DMS114 treated with DMSO at 0.1 percent for 48 hours (cell line): ENCODE results near the gene ATP13A2.

Experiments
- DNase-seq: peaks from one replicate; lab custom pipeline; 2025; ENCODE audit not compliant: unreplicated experiment; lab: John Stamatoyannopoulos, UW

Gene ATP13A2, protein sequence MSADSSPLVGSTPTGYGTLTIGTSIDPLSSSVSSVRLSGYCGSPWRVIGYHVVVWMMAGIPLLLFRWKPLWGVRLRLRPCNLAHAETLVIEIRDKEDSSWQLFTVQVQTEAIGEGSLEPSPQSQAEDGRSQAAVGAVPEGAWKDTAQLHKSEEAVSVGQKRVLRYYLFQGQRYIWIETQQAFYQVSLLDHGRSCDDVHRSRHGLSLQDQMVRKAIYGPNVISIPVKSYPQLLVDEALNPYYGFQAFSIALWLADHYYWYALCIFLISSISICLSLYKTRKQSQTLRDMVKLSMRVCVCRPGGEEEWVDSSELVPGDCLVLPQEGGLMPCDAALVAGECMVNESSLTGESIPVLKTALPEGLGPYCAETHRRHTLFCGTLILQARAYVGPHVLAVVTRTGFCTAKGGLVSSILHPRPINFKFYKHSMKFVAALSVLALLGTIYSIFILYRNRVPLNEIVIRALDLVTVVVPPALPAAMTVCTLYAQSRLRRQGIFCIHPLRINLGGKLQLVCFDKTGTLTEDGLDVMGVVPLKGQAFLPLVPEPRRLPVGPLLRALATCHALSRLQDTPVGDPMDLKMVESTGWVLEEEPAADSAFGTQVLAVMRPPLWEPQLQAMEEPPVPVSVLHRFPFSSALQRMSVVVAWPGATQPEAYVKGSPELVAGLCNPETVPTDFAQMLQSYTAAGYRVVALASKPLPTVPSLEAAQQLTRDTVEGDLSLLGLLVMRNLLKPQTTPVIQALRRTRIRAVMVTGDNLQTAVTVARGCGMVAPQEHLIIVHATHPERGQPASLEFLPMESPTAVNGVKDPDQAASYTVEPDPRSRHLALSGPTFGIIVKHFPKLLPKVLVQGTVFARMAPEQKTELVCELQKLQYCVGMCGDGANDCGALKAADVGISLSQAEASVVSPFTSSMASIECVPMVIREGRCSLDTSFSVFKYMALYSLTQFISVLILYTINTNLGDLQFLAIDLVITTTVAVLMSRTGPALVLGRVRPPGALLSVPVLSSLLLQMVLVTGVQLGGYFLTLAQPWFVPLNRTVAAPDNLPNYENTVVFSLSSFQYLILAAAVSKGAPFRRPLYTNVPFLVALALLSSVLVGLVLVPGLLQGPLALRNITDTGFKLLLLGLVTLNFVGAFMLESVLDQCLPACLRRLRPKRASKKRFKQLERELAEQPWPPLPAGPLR

DNA sequence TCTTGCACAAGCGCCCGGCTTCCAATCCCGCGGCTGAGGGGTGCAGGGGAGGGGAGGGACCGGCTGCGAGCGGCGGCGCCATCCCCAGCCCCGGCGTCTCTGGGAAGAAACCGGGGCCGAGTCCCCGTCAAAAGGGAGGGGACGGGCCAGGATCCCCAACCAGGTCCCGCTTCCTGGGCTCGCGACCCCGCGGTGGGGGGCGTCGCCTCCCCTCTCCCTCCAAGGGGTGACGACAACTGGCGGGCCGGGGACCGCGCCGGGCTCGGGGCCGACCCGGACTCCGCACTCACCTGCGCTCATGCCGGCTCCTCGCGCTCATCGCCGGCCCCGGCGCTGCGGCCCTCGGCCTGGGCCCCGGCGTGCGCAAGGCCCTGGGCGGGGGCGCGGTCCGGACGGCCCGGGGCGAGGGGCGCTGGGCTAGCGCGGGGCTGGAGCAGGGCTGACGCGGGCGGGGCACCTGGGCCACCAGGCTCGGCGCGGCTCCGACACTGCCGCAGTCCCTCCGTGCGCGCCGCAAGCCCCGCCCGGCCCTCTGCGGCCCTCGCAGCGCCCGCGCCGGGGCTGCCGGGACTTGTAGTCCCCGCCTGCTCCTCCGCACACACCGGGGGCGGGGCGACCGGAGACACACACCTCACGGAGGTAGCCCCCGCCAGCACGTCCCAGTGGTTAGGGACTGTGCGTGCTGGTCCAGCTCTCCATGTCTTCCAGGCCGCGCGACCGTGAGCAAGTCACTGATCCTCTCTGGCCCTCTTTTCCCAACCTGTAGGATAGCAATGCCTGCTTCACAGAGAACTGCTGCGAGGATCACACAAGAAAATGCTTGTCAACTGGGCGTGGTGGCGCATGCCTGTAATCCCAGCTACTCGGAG is at the start of gene ATP13A2:
ATP13A2 (minus strand) TSS at position 490 of the 869 bp plus-strand sequence; CDS start at position 300, 190 bp downstream.
- peak; percentile 65 for DNase-seq

DNA sequence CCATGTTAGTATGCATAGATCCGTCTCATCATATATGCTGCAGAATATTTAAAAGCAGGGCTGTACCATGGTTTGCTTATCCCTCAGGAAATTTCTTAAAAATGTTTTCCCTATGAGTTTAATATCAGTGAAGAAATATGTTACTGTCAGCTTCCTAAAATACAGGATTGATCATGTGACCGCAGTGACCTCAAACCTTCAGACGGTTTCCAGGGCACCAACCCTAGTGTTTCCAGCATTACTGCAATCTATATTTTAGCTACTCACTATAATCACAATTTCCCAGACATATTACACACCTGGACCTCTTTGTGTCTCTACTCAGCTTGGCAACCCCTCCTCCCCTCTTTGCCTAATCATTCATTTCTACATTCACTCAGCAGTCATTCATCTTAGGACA is 49.8 kb upstream of the ATP13A2 start:
- DNase-seq, result no peak

DNA sequence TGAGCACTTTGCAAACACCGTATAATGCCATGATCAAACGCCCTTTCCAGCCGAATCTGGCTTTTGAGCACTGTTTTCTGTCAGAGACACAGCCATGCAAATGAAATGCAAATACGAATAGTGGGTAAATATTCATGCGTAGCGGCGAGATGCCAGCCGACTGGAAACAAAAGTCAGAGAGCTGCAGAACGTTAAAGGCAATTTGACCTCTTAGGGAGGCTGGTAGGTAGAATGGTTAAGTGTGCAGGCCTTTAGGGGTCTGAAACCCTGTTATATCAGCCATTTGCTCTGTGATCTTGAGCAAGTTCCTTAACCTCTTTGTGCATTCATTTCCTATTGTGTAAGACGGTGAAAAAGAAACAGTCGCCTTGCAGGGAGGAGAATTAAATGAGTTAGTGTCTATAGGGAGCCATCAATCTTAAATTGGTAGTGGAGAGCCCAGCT is 48.6 kb upstream of the ATP13A2 start:
- no peak for DNase-seq

DNA sequence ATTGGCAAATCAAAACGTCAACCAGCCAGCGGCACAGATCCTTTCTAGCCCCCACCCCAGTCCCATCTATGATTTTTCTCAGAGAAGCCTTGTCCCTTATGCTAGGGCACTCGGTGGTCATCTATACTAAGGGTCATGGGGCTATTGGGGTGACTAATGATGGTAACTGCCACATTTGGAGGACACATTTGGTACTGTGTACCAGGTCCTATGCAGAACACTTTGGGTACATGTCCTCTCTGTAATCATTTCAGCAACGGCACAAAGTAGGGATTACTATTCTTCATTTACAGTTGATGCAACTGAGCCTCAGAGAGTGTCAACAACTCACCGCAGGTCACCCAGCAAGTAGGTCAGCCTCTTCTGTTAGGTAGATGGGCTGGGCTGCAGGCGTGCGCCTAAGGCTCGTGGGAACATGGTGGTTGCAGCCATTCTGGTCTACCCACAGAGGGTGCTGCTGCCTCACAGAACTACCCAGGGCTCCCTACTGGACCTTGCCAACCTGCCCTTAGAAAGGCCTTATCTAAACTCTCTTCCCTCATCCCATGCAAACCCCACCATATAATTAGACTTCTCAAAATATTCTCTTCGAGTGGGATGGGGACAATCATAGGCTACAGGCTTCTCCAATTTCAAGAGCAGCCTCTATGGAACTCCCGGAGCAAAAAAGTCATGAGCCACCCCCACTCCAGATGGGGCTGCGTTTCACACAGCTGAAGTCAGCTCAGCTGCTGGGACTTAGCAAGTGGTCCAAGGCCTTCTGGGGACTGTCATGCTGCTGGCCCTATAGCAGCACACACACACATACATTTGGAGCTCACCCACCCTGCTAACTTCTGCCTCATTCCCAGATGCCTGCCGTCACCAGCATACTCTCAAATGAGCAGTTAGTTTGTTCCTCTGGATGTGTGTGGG is 47.9 kb upstream of the ATP13A2 start:
- peak; percentile 61 for DNase-seq

DNA sequence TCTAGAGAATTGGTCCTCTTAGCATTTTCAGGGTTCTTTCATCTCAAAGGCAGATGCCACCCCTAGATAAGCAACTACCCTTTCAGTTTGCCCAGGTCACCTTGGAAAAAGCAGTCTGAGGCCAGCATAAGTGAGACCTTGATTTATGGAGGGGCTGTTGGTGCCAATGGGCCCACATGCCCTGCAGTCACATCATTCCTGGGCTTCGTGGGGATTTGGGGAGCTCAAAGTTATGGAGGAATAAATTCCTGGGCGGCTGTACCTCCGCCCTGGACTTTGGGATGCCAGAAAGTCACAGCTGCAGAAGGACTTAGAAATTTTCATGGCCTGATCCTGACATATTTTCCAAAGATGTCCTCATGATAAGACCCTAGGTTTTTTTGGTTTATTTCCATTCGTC is 44.8 kb upstream of the ATP13A2 start:
- DNase-seq, result no peak

DNA sequence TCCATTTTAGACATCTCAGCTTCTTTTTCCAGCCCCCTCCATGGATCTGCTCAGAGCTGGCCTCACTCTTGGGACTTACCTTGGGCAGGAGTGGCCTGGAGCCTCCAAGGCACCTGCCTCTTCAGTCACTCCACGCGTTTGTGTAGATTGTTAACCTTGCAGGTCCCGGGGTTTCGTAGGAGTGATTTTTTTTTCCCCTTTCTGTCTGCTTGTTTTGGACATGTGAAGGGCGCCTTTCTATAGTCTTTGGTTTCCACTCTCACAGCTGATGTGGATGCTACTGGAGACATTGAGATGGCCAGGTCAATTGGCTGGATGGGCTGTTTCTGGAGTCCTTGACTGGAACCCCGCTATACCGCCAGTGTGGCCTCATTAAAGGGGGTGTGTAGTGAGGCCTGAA is 44.1 kb upstream of the ATP13A2 start:
- no peak for DNase-seq

DNA sequence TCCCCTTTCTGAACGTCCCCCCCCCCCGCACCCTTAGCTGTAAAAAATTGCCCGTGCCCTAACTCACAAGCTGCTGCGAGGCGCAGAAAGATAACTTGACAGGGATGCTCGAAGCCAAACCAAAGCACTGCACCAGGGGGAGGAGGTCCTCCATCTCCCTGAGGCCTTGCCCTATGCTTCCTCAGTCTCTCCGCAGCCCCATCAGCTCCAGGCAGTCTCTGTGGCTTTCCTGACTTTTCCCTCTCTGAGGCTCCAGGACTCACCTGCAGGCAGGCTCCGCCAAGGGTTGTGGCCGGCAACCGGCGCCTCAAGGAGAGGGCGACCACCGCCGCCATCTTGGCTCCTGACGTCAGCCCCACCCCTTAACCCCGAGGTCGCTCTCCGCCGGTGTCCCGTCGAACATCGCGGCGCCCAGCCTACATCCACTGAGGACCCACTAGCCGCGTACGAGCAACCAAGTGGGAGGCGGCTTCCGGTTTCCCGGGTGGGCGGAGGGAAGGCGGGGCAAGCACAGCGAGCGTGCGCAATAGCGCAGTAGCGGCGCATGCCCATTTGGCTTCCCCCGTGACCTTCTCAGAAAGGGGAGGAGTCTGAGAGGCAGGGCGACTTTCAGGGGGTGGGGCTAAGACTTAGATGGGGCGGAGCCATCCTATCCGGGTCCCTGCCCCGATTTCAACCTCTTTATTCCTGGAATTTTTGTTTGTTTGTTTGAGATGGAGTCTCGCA is 42.1 kb upstream of the ATP13A2 start, which contains the start of gene SDHB:
SDHB (minus strand) TSS at position 348 of the 726 bp plus-strand sequence; CDS start at position 335, 13 bp downstream.
- peak; percentile 94 for DNase-seq

DNA sequence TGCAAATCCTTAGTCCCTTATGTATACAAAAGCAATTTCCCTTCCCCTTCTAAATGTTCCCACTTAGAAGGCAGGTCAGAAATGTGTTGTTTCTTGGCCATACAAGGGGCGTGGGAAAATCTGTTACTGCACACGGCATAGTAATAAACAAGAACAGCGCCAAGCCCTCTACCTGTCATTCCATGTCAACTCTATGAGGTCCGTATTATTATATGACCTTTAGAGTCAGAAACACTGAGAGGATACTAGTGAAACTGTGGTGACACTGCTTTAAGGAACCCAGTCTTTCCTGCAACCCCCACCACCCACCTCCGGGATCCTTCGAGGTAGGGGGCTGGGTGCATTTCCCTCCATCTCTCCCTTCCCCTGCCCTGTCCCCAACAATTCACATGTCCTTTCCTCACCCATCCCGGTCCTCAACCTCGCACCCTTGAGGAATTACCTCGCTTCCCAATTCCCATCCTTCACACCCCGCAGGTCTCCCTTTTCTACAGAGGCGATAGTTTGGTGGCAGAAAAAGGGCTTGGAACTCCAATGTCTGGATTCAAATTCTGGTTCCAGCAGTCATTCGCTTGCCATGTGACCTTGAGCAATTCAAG is 41.5 kb upstream of the ATP13A2 start:
- no peak for DNase-seq

DNA sequence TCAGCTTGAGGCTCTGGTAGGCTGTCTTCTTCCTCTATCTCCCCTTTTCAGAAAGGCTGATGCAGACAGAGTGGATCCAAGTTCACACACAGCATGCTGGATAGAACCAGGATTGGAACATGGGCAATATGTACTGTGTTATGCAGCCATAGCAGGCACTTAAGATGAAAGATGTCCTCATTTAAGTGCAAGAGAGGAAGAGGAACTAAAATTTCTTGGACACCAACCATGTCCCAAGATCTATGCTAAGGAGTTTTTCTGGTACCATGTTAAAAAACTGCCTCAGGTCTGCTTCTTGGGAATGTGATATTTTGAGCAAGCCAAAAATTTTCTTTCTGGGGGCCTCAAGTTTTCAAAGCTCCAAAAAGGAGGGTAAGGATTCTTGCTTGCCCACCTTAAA is 40.9 kb upstream of the ATP13A2 start:
- no peak for DNase-seq

DNA sequence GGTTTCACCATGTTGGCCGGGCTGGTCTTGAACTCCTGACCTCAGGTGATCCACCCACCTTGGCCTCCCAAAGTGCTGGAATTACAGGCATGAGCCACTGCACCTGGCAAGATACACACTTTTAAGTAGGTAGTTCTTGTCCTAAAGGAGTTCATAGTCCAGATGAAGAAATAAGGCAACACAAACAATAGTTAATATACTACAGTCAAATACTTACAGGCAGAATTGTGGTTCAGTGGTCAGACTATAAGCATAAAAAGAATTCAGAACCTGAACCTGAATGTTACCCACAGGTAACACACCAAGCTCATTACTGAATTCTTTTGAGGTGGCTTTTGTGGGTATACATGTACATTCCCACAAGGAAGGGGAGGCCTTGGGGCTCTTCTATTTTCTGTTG is 40.3 kb upstream of the ATP13A2 start:
- DNase-seq, result no peak

DNA sequence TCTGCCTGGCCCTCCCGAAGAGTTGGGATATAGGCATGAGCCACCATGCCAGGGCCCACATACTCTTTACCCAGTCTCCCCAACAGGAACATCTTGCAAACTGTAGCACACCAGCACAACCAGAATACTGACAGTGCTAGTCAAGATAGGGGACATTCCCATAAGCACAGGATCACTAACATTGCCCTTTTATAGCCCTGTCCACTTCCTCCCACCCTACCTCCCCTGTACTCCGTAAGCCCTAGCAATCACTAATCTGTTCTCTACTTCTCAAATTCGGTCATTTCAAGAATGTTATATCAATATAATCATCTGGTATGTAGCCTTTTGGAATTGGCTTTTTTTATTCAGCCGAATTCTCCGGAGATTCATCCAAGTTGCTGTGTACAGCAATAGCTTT is 36.2 kb upstream of the ATP13A2 start:
- no peak for DNase-seq

DNA sequence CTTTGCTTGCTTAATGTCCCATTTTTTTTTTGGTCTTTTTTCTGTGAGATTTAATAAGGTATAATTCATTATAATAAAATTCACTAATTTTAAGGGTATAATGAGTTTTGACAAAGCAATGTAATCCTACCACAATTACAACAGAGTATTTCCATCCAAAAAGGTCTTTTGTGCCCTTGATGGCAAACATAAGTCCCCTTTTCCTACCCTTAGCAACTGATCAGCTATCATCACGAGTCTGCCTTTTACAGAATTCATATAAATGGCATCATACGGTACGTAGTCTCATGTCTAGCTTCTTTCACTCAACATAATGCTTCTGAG is 34.6 kb upstream of the ATP13A2 start:
- DNase-seq, result no peak

DNA sequence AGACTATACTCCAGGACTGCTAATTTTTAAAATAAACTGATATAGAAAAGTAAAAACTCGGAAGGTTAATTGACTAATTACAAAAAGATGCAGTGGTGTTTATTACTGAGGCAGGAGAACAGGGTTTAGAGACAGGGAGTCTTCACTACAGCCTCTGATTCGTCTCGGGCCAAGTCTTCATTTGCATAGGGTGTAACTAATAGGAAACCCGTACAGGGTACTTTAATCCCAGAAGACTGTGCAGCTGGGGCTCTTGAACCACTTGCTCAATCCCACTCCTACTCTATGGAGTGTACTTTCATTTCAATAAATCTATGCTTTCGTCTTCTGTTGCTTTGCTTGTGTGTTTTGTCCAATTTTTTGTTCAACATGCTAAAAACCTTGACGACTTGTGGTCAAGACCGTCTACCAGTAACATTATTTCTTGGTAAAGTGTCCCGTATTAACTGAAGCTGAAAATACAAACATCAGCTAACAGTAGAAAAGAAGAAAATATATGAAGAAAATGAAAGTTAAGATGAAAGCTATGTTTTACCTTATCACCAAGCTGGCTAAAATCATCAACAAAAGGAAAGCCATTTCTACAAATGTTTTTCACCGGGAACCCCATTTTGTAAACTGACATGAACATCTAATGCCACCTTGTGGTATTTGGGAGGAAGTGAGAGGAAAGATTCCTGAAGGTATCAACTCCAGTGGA is 34.1 kb upstream of the ATP13A2 start:
- DNase-seq, result peak; percentile 52

DNA sequence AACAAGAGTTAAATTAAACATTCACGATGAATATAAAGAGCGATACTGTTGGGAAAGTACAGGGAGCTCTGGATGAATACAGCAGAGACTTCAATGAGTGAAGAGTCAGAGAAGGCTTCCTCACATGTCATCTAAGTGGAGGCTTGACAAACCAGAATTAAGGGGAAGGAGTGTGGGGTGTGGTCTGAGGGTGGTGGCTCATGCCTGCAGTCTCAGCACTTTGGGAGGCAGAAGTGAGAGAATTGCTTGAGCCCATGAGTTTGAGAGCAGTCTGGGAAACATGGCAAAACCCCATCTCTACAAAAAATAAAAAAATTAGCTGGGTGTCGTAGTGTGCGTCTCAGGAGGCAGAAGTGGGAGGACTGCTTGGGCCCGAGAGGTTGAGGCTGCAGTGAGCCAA is 33.4 kb upstream of the ATP13A2 start:
- DNase-seq, result no peak

DNA sequence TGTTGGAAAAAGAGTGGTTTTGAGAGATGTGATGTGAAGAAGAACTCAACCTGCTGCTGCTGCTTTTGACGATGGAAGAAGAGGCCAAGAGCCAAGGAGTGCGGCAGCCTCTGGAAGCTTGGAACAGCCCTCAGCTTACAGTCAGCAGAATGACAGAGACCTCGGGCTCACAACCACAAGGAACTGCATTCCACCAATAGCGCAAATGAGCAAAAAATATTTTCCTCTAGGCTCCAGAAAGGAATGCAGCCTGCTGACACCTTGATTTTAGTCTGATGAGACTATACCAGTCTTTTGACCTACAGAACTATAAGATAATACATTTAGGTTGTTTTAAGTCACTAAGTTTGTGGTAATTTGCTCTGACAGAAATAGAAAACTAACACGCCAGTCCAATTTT is 31.9 kb upstream of the ATP13A2 start:
- DNase-seq, result no peak

DNA sequence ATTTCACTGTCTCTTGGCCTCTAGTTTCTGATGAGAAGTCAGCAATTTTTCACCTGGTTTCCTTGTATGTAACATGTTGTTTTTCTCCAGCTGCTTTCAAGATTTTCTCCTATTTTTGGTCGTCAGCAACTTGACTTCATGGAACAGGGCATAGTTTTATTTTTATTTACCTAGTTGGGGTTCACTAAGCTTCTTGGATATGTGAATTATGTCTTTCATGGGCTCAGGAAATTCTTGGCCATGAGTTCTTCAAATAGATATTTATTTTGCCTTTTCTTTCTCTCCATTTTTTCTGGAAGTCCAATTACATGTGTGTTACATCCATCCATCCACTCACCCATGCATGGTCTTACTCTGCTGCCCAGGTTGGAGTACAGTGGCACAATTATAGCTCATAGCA is 28.4 kb upstream of the ATP13A2 start:
- no peak for DNase-seq

DNA sequence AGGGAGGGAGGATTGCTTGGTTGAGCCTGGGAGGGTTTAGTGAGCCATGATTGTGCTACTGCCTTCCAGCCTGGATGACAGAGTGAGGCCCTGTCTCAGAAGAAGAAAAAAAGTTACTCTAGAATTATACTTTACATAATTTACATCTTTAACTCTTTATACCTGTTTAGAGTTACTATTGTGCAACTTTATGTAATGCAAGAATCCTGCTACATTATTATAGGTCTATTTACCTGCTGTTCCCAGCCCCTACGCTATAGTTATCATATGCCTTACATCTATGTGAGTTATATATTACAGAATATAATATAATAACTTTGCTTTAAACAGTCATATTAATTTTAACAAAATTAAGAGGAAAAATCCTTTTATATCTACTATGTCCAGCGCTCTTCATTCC is 27.8 kb upstream of the ATP13A2 start:
- DNase-seq, result no peak

DNA sequence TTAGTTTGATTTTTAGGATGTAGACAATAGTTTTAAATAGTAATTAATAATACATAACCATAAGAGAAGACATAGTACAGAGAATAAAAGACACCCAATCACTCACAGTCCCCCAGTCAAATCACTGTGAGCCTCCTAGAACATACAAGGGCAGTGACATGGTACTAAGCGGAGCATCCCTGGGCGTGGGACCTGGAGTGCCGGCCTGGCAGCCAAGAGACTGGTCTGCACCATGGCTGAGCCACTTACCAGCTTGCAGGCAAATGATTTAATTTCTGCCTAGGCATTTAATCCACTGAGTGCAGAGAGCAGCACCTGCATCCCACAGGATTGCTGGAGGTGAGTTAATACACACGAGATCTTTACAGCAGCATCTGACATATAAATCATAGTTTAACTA is 21.8 kb upstream of the ATP13A2 start:
- DNase-seq, result no peak
